Tongue (tissue), 2 donors: ENCODE measurements around the gene LRRC73. TPM values are rescaled to one million over a fixed set of nuclear protein-coding genes. Genes with fewer than 3 reads are reported as not detected.
"Not testable (repeated sequence)": the region's sequence is repeated elsewhere in the genome, so short reads cannot be mapped to it uniquely, and the experiment has no call there.

ENCODE experiments used
- DNase-seq: peaks from one replicate; pipeline ENCODE4 v3.0.0-alpha.2; 2015
- total RNA-seq: library from RNA; depleted of rRNA; stranded (reverse); fragments of >200 nt; gene quantifications from one replicate; pipeline ENCODE4 v1.2.3, GENCODE V29; 2014

LRRC73 gene
- total RNA-seq, 1 donor from 2014 or later, result 0.51 TPM

DNA sequence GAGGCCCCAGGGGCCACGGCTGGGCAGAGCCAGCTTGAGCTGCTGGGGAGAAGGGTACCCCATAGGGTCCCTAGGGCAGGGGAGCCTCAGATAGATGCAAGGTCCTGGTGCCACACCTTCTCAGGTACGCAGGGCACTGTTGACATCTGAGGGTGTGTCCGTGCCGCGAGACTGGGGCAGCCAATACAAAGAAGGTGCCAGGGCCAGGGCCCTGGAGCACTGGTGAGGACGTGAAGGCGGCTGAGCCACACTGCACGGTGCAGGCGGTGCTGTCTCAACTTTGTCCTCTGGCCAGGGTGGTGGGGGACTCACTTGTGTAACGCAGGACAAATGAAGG, 649 bp upstream of the LRRC73 start:
- no peak for DNase-seq

DNA sequence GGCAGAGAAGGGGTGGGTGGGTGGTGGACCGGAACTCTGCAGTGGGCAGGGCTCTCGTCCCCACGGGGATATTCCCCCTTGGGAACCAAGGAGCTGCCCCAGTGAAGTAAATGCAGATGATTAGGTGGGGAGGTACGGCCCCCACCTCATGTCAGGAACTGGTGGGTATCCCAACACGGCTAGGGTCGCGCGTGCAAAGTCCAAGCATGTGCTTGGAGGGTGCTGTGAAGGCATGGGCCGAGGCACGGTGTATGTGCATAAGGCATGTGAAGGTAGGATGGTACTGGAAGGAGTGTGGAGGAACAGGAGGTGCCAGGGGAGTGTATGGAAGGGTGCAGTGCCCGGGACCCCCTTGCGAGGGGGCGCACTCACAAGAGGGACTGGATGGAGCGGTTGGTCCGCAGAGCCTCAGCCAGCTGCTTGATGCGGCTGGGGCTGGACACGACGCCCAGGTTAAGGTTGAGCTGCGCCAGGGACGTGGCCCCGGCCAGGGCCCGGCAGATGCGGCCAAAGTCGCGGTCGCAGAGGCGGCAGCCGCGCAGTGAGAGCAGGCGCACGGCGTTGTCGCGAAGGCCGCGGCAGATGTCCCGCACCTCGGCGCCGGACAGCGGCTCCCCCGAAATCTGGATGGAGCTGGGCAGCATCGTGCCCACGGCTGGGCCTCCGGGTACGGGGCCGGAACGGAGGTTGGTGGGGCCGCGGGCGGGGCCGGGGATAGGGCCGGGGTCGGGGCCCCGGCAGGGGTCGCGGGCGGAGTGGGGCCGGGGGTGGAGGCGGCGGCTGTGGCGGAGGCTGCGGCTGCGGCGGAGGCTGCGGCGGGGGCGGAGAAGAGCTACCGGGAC, 783 bp downstream of the LRRC73 start:
- DNase-seq, result no peak

DNA sequence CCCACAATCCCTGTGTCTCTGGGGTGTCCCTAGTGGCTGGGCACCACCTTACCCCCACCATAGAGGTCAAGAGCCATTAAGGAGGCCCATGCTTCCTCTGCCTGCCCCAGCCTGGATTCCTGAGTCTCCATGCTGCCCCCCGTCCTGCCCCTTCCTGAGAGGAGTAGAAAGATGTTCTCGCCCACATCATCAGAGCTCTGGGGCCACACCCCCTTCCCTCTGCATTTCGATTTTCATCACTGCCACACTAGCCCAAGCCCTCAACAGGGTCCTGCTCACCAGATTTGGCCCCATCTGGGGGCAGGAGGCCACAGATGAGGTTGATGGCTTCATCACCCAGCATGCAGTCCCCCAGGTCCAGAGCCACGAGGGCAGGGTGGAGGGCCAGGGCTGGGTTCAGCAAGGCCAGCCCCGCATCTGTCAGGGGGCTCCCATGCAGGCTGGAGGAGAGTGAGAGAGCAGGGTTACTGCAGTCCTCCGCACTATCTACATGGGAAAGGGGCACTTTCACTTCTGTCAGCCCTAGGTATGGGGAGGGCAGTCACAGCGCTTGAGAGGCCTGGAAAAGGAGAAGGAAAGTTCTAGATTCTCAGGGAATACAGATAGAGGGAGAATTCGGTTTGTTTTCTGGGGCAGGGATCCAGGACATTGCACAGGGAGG, 1.5 kb downstream of the LRRC73 start:
- DNase-seq, result no peak

DNA sequence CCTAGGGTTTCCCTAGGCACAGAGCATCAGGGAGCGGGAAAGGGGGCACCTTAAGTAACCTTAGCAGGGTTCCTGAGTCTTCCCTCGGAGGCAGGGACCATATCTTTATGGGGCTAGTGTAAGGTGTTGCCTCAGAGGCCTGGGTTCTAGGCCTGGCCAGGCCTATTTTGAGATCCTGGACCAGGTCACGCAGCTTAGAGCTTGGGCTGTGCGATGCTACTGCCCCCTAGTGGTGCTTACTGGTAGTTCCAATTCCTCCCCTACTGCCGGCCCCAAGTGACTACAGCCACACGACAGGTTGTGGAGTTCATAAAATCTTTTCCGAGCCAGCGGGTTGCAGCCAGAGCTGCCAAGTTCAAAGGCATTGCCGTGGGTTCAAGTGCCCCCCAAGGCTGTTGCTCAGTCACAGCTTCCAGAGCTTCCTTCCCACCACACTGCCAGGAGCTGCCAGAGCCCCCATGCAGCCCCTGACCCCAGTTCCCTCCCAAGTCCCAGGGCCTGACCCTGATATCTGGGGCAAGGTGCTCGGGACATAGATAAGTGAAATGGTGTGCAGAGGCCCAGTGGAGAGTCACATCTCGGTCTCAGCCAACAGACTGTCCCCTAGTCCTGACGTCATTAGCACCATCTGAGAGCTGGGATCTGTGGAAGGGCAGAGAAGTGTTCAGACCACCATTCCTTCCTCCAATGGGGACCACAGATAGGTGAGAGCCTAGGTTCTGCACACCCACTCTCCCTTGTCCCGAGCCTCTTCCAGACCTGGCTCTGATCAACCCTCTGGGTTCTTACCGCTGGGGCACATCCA, 3.3 kb downstream of the LRRC73 start:
- DNase-seq, result peak; percentile 94

DNA sequence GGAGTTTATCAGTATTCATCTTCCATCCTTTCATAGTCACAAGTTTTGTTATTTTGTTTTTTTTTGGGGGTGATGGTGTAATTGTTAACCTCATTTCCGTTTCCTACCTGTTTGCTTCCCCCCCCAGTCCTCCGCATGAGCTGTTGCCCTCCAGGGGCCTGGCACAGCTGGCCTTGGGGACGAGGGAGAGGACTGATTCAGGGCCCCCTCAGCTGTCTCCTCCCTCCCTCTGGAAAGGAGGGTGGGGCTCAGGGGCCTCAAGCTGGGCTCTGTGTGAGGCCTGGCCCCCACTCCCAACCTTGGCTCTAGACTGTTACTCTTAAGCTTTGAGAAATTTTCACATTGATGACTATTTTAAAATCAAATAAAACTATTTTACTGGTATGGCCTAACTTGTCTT, 4.0 kb downstream of the LRRC73 start:
- no peak for DNase-seq

DNA sequence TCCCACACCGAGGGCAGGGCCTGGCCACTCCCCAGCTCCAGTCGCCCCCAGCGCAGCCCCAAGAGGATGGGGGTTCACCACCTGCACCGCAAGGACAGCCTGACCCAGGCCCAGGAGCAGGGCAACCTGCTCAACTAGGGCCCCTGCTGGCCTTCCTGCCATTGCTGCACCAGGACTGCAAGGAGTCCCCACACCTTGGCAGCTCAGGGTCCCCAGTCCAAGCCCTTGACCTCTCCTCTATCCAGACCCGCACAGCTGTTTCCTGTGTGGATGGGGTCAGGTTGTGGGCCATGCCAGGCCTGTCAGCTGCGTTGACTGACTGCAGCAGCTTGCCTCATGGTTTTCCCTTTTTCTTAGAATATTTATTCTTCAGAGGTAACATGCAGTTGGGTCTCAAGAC, 4.4 kb downstream of the LRRC73 start:
- no peak for DNase-seq

DNA sequence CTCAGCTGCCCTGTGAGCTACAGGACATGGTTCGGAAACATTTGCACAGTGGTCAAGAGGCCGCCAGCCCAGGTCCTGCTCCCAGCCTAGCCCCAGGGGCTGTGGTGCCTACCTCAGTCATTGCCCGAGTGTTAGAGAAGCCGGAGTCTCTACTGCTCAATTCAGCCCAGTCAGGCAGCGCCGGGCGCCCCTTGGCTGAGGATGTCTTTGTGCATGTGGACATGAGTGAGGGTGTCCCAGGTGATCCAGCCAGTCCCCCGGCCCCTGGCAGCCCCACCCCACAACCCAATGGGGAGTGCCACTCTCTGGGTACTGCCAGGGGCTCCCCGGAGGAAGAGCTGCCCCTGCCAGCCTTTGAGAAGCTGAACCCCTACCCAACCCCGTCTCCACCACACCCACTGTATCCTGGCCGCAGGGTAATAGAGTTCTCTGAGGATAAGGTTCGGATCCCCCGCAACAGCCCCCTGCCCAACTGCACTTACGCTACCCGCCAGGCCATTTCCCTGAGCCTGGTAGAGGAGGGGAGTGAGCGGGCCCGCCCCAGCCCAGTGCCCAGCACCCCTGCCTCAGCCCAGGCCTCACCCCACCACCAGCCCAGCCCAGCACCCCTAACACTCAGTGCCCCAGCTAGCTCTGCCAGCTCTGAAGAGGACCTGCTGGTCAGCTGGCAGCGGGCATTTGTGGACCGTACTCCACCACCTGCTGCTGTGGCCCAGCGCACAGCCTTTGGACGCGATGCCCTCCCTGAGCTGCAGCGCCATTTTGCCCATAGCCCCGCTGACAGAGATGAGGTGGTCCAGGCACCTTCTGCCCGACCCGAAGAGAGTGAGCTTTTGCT, 5.2 kb downstream of the LRRC73 start:
- no peak for DNase-seq

DNA sequence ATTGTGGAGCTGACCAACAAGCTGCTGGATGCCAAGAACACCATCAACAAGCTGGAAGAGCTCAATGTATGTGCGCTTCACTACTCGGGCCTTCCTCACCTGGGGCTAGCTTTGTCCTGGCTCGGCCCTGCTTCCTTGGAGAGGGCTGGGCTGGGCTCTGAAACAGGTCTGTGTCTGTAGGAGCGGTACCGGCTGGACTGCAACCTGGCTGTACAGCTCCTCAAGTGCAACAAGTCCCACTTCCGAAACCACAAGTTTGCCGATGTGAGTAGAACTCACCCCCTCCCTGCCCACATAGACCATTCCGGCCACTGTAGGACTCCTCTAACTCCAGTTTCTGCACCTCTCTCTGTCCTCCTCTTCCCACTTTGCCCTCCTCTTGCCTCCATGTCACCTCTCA, 6.7 kb downstream of the LRRC73 start:
- DNase-seq, result no peak

DNA sequence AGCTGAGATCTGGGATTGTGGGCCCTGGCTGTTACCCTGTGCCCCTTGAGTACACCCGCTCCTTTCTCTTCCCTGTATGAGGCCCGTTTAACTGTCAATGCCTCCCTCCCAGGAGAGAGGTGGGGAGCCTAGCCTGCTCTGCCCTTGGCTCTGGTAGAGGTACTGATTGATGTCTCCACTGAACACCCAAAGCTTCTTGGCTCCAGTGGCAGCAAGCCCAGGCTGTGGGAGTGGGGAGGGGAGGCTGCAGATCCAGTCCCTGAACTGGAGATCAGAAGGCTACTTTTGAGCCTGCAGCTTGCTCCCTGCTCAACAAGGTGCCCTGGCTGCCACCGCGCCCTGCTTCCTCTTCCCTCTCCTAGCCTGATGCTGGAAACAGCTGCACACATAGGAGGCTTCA, 7.5 kb downstream of the LRRC73 start:
- no peak for DNase-seq

DNA sequence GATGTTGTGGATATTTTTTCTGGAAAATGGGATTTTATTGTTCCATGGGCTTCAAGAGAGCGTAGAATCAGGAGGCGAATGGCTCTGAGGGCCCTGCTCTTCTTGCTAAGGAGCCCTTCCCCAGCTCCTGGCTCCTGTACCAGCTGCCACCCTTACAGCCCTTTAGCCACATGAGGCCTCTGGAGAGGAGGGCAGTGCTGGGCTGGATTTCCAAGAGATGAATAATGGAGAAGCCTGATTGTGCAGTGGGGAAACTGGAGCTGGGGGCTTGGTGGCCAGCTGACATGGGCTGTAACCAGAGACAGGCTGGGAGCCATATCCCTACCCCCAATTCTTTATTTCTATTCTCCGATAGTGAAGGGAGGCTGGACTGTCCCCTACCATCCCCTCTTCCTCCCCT, 9.2 kb downstream of the LRRC73 start:
- no peak for DNase-seq

DNA sequence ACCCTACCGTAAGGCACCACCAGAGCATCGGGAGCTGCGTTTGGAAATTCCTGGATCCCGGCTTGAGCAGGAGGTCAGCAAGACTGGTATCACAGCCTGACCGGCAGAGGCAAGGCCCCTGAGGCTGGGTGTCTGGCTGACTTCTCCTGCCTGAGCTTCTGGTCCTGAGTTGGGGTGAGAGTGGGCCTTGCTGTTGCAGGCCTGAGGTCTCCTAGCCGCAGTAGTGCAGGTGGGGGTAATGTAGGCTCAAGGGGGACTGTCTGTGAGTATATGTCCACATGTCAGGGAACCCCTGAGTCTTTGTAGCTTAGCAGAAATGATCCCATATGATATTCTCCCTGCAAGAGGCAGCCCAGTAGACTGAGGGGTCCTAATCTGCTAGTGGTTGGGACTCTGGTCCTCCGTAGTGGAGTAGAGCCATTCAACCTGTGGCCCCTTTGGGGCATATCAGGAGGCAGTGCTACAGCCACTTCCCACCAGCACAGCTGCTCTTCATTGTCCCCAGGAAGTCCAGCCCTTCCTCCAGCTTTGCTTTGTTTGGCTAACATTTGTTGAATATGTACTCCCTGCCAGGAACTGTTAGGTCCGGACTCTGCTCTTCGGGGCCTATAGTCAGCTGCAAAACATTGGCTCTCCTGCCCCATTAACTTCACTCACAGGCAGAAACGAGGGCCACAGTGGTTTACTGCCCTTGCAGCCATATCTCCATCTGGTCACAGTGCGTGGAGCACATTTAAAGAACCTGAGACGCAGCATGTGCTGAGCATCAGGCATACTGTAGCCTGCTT, 10.9 kb downstream of the LRRC73 start:
- no peak for DNase-seq

DNA sequence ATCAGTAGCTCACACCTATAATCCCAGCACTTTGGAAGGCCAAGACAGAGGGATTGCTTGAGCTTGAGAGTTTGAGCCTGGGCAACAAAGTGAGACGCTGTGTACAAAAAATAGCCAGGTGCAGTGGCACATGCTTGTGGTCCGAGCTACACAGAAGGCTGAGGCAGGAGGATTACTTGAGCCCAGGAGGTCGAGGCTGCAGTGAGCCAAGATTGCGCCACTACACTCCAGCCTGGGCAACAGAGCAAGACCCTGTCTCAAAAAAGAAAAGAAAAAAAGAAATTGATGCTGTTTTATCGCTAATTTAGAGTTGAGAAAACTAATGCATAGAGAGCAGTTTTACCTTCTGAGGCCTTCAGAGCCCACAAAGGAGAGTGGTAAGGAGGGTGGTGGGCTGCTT, 11.9 kb downstream of the LRRC73 start:
- not testable (repeated sequence) for DNase-seq

DNA sequence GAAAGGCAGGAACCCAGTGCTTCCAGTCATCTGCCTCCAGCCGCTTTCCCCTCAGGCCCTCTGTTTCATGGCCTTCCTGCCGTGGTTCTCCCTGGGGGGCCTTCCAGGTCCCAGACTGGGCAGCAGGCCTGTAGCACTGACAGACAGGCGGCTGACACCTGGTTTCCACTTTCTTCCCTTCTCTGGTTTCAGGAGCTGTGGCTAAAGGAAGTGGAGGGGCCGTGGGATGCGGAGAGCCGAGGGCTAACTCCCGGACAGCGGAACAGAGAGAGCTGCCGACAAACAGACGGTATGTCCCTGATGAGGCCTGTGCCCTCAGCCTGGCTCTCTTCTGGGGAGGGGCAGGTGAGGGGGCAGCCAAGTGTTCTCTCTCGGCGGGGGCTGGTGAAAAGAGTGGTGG, 12.5 kb downstream of the LRRC73 start:
- peak; percentile 52 for DNase-seq

DNA sequence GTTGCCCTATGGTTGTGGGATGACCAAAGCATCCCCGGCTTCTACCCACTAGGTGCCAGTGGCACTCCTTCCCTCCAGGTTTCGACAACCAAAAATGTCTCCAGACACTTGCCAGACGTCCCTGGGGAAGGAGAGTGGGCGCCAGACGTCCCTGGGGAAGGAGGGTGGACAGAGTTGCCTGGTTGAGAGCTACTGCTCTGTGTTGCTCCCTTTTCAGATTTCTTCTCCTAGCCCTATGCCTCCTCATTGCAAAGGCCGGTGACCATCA, 13.1 kb downstream of the LRRC73 start:
- DNase-seq, result no peak

DNA sequence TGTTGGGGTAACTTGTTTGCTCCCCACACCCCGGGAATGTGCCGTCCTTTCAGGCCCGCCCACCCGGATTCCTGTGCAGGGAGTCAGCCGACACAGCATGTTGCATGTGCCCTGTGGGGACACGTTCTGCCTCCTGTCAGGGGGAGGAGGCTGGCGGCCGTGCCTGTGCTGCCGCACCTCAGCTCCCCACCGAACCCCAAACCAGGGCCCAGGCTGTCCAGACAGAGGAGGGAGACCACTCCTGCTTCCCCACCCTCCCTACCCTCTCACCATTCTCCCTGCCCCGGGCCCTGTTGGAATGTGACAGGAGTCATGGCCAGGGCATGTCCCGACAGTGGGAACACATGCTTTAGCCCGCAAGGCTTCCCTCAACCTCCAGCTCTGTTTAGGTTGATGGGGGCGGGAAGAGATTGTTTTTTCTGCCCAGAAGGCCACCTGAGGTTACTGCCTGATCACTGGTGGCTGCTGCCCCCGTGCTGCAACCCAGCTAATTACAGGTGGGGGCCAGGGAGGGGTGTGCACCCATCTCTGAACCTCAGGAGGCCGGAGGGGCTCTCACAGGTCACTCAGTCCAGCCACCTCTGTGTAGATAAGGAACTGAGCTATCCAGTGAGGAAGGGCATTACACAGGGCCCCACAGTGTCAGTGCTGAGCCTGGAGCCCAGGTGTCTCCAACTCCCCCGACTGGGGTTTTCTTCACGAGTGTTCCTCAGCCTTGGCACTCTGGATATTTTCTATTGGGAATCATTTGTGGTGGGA, 13.6 kb downstream of the LRRC73 start:
- DNase-seq, result peak; percentile 68

DNA sequence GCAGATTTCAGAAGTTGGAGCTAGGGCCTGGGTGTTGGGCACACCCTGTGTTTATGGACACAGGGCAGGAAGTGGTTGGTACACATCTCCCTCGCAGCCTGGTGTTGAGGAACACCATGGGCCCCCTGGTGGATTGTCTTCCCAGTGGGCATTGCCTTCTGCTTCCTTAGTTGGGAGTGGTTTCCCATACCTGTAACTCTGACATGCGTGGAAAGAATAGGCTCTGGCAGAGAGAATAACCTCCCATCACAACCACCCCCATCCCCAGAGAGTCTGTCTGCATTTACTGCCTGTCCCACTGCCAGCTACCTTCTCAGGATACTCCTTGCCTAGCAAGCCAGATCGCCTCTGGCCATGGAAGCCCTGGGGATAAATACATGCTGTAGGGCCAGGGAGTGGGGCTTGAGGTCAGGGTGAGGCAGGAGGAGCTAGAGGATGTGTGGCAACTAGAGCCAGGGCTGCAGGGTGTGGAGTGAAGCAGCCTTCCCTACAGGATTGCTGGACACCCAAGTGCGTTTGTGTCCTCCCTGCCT, 14.7 kb downstream of the LRRC73 start:
- no peak for DNase-seq

DNA sequence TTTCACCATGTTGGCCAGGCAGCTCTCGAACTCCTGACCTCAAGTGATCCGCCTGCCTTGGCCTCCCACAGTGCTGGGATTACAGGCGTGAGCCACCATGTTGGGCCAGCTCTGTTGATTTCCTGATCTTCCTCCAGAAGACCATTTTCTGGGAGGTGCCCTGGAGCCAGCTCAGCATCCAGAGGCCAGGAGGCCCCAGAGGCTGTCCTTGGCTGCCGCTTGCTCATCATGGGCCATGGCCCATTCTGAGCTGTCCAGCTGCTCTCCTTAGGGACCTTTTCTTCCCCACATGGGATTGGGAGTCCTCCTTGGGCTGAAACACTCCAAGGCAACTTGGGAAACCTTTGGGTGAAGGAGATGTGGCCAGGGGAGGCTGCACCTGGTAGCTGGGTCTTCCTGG, 15.4 kb downstream of the LRRC73 start:
- no peak for DNase-seq

DNA sequence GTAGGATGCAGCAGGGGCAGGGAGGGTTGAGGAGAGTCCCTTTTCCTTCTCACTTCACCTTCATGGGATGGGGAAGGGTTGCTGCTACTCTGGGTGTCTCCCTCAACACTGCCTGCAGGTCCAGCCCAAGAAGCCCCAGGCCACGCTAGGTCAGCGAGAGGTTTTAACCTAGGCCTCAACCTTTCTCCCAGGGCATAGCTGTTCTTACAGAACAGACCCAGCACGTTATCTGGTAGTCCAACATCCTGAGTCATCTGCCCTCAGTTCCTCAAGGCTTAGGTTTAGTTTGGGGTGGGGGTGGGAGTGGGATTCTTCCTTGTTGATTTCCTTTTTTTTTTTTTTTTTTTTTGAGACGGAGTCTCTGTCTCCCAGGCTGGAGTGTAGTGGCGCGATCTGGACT, 15.8 kb downstream of the LRRC73 start:
- DNase-seq, result no peak

DNA sequence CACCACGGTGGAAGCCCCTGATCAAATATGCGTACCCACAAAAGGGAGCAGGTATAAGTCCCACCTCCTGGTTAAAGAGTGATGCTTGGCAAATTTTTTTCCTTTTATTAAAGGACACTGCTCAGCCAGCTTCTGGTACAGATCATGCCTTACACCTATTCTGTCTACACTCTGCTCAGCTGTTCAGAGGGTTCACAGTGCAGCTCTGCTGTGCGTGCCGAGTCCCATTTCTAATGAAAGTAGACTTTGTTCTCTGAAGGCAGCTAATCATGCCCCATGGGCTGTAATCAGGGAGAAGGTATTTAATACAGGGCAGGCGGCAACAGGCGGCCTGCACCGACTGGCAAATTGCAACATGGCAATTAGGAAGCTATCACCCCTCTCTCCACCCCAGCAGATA, 16.3 kb downstream of the LRRC73 start:
- no peak for DNase-seq

DNA sequence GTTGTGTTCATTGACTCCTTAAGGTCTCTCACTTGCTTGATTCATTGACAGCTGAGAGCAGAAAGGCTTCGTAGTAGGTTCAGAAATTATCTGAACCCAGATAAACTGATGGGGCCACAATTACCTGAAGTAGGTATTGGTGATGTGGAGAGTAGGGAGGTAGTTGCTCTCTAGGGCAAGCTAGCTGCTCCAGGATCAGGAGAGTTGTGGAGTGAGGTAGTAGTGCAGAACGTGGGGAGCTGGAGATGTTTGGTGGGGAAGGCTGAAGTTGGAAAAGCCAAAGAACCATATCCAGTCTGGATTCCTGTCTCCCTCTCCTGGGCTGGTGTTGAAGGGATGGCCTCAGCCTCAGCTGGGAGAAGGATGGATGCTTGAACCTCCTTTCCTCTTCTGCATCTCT, 16.9 kb downstream of the LRRC73 start:
- DNase-seq, result no peak

DNA sequence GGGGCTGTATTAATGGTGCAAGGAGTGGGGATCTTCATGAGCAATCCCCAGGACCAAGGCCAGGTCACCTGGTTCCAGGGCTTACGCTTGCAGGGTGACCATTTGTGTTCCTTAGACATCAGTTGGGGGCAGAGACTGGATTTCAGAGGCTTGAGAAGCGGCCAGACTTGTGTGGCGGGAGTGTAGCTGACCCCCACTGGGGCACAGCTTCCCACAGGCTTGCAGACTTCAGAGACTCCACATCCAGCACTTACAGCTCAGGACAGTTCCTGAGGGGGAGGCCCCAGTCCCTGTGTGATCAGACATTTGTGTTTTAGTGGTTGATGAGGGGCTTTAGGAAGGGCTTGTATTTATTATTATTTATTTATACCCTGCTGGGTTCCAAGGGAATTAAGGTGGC, 17.5 kb downstream of the LRRC73 start:
- DNase-seq, result peak; percentile 41
